ENCODE data around the gene TNRC6C. TPM values are rescaled to one million over a fixed set of nuclear protein-coding genes. Genes with fewer than 3 reads are reported as not detected.

The TNRC6C gene
- total RNA-seq, 1 donor from 2014 or later = 22.4 TPM

DNA sequence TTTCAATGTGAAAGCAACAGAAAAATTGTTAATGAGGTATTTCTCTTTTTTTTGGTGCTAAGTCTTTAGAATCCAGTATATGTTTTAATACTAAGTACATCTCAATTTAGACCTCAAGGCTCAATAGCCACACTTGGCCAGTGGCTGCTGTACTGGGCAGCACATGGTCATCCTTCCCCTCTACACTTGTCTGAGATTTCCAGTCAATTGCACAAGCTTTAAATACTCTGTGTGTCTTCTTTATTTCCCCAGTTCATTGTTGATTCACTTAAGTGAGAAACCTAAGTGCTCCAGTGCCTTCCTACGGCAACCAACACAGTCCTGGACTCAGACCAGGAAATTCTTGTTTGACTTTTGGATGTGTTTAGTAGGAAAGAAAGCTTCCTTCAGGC lies 62.2 kb downstream of the TNRC6C start:
- ATAC-seq = no peak
- Histone ChIP-seq H3K4me1 (no peaks in the 10 kb centered on the region), H3K4me3 (no peak overlapping the region), H3K9me3 (no peaks in the 10 kb centered on the region), H3K27ac (no peak overlapping the region), H3K36me3 (peaks cover 4% of the 10 kb centered on the region), H3K27me3 (ENCODE audit: low read depth) (no peaks in the 10 kb centered on the region)
- intact Hi-C loops (cut with DNase I) = no loop called here
- TF ChIP-seq, protein P1, sequence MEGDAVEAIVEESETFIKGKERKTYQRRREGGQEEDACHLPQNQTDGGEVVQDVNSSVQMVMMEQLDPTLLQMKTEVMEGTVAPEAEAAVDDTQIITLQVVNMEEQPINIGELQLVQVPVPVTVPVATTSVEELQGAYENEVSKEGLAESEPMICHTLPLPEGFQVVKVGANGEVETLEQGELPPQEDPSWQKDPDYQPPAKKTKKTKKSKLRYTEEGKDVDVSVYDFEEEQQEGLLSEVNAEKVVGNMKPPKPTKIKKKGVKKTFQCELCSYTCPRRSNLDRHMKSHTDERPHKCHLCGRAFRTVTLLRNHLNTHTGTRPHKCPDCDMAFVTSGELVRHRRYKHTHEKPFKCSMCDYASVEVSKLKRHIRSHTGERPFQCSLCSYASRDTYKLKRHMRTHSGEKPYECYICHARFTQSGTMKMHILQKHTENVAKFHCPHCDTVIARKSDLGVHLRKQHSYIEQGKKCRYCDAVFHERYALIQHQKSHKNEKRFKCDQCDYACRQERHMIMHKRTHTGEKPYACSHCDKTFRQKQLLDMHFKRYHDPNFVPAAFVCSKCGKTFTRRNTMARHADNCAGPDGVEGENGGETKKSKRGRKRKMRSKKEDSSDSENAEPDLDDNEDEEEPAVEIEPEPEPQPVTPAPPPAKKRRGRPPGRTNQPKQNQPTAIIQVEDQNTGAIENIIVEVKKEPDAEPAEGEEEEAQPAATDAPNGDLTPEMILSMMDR (IDR thresholded peaks at IDR 0.05) = no peak
- DNase-seq = no peak

DNA sequence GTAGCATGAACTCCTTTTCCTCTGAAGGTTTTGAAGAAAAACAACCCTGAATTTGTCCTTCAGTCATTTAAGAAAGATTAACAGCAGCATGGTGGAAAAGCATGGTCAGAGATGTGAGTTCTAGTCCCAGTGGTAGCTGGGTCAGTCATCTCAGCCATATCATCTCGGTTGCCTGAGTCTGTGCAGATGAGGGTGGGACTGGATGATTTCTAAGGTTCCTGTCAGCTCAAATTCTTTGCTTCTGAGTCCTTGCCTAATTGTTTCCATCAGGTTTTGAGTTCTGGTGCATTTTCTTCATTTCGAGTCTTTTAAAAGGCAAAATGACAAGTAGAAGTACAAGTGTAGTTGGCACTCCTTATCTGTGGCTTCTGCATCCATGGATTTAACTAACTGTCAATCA lies 63.9 kb downstream of the TNRC6C start:
- ATAC-seq = no peak
- Histone ChIP-seq H3K9me3 (no peaks in the 10 kb centered on the region), H3K36me3 (no peaks in the 10 kb centered on the region), H3K4me3 (no peak overlapping the region), H3K27ac (no peak overlapping the region), H3K4me1 (peaks cover 3% of the 10 kb centered on the region), H3K27me3 (ENCODE audit: low read depth) (no peaks in the 10 kb centered on the region)
- intact Hi-C loops (cut with DNase I) = no loop called here
- TF ChIP-seq, protein P1 (IDR thresholded peaks at IDR 0.05) = no peak
- DNase-seq = no peak

DNA sequence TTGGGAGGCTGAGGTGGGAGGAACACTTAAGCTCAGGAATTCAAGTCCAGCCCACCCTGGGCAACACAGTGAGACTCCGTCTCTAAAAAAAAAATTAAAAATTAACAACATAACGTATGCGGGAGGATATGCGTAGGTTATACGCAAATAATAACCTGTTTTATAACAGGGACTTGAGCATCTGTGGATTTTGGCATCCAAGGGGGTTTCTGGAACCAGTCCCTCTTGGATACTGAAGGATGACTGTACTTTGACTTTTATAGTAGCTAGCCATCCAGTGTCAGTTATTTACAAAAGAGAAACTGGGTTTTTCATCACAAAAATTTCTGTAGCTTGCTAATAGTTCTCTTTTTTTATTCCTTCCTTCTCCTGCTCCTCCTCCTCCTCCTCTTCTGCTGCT lies 64.5 kb downstream of the TNRC6C start:
- ATAC-seq (no peak), DNase-seq (no peak)
- Histone ChIP-seq H3K4me1 (peaks cover 3% of the 10 kb centered on the region), H3K27ac (no peak overlapping the region), H3K36me3 (no peaks in the 10 kb centered on the region), H3K4me3 (no peak overlapping the region), H3K9me3 (no peaks in the 10 kb centered on the region), H3K27me3 (ENCODE audit: low read depth) (no peaks in the 10 kb centered on the region)
- intact Hi-C loops (cut with DNase I) = no loop called here
- TF ChIP-seq, protein P1 (IDR thresholded peaks at IDR 0.05) = no peak

DNA sequence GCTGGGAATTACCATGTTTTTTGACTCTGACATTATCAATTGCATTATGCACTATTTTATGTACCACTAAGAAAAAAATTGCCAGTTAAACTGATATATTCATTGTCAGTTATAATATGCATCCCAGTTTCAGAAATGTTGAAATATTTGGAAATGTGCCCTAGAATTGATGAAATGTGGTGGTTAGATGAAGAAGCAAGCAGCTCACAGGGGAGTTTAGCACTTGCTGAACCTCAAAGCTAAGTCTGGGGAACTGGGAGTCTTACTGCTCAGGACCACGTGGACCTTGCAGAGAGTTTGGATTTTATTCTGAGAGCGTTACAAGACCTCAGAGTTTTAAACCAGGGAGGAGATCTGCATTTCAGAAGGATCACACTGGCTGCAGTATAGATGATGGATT lies 67.9 kb downstream of the TNRC6C start:
- TF ChIP-seq, protein P1 (IDR thresholded peaks at IDR 0.05) = no peak
- H3K4me3 ChIP-seq = no peak overlapping the region
- no peak for DNase-seq
- intact Hi-C loops (cut with DNase I) = no loop called here
- no peaks in the 10 kb centered on the region for H3K27me3 ChIP-seq (ENCODE audit: low read depth)
- ATAC-seq = no peak
- no peaks in the 10 kb centered on the region for H3K9me3 ChIP-seq
- no peak overlapping the region for H3K27ac ChIP-seq
- no peaks in the 10 kb centered on the region for H3K36me3 ChIP-seq
- peaks cover 3% of the 10 kb centered on the region for H3K4me1 ChIP-seq

DNA sequence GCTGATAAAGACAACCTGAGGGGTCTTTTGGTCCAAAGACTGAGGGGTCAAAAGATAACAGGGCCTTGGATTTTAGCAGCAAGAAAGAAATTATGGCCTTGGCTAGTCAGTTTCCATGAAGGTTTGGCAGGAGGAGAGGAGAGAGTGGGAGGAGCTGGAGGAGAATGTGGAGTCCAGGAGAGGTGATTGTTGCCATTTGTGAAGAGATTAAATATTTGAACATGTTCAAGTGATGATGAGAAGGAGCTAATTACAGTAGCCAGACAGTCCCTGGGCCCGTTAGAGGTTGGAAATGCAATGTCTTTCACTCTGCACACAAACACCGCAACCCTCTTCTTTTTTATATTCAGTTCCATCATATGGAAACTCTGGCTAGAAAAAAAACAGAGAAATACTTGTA lies 68.6 kb downstream of the TNRC6C start:
- Histone ChIP-seq H3K27me3 (ENCODE audit: low read depth) (no peaks in the 10 kb centered on the region), H3K4me1 (peaks cover 3% of the 10 kb centered on the region), H3K36me3 (peaks cover 7% of the 10 kb centered on the region), H3K27ac (no peak overlapping the region), H3K9me3 (no peaks in the 10 kb centered on the region), H3K4me3 (no peak overlapping the region)
- TF ChIP-seq, protein P1 (IDR thresholded peaks at IDR 0.05) = no peak
- DNase-seq (no peak), ATAC-seq (no peak)
- intact Hi-C loops (cut with DNase I) = no loop called here

DNA sequence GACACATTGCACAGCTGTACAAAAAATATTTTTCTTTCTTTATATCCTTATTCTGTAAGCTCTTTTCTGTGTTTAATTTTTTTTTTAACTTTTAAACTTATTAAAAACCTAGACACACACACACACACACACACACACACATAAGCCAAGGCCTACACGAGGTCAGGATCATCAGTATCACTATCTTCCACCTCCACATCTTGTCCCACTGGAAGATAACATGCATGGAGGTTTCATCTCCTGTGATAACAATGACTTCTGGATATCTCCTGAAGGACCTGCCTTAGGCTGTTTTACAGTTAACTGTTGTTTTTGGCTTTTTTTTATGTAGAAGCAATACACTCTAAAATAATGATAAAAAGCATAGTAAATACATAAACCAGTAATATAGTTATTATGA lies 71.2 kb downstream of the TNRC6C start:
- H3K27me3 ChIP-seq (ENCODE audit: low read depth) = no peaks in the 10 kb centered on the region
- H3K36me3 ChIP-seq = peaks cover 18% of the 10 kb centered on the region
- intact Hi-C loops (cut with DNase I) = no loop called here
- H3K4me1 ChIP-seq = peaks cover 8% of the 10 kb centered on the region
- TF ChIP-seq, protein P1 (IDR thresholded peaks at IDR 0.05) = no peak
- no peak overlapping the region for H3K4me3 ChIP-seq
- no peak overlapping the region for H3K27ac ChIP-seq
- no peaks in the 10 kb centered on the region for H3K9me3 ChIP-seq
- DNase-seq (no peak), ATAC-seq (no peak)
